ENCODE measurements around the gene MYH7B. TPM values are rescaled to one million over a fixed set of nuclear protein-coding genes. Genes with fewer than 3 reads are reported as not detected.

The MYH7B gene
- total RNA-seq, 1 donor from 2014 or later = 0.17 TPM

GRCh38 chr20:34945315-34946077 lies 10.2 kb upstream of the MYH7B start:
- DNase-seq = no peak

GRCh38 chr20:34946661-34947060 lies 9.0 kb upstream of the MYH7B start:
- no peak for DNase-seq

DNA sequence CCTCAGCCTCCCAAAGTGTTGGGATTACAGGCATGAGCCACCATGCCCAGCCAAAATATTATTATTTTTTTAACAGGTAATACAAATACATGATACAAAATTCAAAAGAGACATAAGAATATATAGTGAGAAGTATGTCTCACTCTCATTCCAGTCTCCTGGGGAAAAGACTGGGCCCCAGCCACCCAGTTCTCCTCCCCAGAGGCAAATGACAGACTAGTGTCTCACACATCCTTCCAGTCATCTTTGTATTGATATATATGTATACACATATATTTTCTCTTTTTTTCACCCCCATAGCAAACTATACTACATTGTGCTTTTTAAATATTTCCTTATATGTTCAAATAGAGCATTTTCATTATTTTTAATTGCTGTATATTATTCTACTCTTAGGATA lies 8.3 kb upstream of the MYH7B start:
- no peak for DNase-seq

DNA sequence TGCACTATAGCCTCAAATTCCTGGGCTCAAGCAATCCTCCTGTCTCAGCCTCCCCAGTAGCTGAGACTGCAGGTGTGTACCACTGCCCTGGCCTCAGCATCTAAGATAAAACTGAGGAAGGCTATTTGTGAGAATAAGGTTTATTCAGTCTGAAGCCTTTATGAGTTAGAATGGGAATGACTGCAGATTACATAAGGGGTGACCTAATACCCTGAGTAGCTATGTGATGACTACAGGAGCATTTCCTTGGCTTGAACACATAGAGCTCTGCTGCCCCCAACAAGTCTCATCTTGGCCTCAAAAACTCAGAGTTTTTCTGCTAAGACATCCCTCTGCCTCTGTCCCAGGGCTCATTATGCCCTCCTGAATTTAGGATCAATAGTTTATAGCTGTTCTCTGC lies 7.6 kb upstream of the MYH7B start:
- peak; percentile 37 for DNase-seq

DNA sequence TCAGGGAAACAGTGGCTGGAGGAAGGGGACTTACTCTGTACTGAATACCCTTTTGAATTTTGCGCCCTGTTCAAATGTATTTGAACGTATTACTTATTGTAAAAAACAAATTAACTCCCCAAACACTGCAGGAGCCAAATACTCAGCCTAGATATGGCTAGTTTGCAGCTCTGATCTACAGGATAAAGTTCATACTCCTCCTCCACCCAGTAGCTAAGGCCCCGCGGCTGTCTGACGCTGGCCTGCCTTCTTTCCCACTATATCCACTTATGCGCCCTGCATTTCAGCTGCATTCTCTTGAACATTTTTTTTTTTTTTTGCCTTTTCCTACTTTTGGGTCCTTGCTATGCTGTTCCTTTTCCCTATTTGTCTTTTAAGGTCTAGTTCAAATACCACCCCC lies 6.5 kb upstream of the MYH7B start:
- DNase-seq = no peak

GRCh38 chr20:34951252-34951651 lies 4.4 kb upstream of the MYH7B start:
- no peak for DNase-seq

DNA sequence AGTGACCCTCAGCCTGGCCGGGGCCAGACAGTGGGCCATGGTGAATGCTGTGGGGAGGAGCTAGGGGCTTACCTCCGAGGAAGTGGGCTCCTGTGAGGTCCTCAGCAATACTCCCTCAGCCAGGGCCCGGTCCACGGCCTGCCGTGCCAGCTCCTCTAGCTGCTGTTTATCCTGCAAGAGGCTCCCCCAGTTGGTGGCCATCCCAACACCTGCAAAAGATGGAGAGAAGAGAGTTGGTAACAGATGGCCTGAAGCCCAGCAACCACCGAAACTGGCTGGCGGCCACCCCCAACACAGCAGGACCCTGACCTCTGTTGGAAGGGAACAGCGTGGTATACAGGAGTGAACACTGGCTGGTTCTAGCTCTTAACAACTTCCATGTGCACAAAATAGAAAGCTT lies 4.0 kb upstream of the MYH7B start:
- DNase-seq = no peak

GRCh38 chr20:34952671-34953070 lies 3.0 kb upstream of the MYH7B start:
- DNase-seq = peak; percentile 15

- DNase-seq = no peak
Measured at GRCh38 chr20:34953960-34954359, 1.7 kb upstream of the MYH7B start.

DNA sequence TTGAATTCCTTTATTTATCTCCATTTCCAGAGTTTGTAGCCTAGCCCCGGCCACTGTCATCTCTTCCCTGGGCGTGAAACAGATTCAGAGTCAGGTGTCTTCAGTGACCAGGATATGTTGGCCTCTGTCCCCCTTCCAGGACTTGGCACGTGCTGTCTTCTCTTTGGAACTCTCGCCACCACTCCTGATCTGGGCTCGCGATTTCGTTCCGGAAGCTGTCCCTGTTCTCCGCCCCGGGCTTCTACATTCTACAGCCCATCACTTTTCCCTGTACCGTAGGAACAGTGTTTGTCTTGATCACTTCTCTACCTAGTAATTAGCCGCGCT lies 801 bp upstream of the MYH7B start:
- peak; percentile 53 for DNase-seq

DNA sequence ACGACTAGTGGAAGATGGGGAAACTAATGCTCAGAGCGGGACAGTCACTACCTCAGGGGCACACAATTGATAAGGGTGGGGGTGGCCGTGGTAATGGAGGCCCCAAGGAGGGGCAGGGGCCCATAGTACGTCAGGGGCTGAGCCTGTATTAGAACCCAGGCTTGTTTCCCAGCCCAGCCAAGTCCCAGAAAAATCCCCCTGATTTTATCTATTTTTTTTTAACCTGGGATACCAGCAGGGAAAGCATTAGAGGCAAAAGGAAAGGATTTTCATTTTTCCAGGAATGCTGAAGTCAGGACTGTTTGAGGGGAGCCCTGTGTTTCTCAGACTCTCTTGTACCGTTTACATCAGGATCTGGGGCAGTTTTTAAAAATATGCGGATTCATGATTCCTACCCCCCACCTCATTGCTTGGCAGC lies 382 bp downstream of the MYH7B start:
- no peak for DNase-seq

DNA sequence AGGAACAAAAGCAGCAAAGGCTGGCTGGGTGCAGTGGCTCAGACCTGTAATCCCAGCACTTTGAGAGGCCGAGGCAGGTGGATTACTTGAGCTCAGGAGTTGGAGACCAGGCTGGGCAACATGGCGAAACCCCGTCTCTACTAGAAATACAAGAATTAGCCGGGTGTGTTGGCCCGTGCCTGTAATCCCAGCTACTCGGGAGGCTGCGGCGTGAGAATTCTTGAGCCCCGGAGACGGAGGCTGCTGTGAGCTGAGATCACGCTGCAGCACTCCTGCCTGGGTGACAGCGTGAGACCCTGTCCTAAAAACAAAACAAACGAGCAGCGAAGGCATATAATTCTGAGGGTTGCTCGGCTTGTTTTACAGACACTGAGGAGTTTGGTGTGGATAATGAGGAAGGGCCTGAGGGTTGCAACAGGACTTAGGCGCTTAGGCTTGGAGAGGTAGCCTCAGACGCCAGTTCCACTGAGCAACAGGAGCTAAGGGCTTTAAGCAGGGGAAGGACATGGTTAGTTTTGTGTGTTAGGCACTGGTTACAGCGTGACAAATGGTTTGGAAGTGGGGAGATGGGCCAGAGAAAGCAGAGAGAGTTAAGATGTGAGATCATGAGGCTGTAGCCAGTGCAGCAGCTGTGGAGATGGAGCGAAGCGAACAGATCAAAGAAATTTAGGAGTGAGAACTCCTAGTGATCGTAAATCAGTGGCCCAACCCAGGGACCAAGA lies 1.2 kb downstream of the MYH7B start:
- no peak for DNase-seq

DNA sequence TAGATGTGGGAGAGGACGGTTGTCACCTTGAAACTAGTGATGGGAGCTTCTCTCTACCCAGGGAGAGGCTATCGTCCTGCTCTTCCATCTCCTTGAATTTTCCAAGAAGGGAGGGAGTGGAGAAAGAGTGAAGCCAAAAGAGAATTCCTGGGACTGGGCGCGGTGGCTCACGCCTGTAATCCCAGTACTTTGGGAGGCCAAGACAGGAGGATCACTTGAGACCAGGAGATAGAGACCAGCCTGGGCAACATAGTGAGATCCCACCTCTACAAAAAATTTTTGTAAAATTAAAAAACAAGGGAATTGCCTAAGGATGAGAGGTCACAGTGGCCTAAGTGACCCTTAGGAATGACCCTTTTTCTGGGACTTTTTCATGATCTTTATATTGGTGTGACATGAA lies 8.8 kb downstream of the MYH7B start:
- no peak for DNase-seq

DNA sequence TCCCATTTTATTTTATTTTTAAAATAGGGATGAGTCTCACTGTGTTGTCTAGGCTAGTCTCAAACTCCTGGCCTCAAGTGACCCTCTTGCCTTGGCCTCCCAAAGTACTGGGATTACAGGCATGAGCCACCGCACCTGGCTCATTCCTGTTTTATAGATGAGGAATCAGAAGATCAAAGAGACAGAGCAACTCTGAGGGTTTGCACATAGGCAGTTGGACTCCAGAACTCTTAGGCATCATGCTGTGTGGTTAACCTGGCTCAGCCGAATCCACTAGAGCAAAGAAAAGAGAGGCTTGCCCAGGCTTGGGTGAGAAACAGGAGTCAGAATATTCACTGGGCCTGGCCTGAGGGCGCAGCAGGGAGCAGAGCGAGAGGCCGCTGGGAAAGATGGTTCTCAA lies 9.4 kb downstream of the MYH7B start:
- no peak for DNase-seq

GRCh38 chr20:34967421-34967820 lies 11.8 kb downstream of the MYH7B start:
- no peak for DNase-seq

- DNase-seq = no peak
Measured at GRCh38 chr20:34968042-34968775, 12.5 kb downstream of the MYH7B start.

- DNase-seq = no peak
Measured at GRCh38 chr20:34970193-34970840, 14.6 kb downstream of the MYH7B start.

- no peak for DNase-seq
Measured at GRCh38 chr20:34970846-34971560, 15.3 kb downstream of the MYH7B start.

DNA sequence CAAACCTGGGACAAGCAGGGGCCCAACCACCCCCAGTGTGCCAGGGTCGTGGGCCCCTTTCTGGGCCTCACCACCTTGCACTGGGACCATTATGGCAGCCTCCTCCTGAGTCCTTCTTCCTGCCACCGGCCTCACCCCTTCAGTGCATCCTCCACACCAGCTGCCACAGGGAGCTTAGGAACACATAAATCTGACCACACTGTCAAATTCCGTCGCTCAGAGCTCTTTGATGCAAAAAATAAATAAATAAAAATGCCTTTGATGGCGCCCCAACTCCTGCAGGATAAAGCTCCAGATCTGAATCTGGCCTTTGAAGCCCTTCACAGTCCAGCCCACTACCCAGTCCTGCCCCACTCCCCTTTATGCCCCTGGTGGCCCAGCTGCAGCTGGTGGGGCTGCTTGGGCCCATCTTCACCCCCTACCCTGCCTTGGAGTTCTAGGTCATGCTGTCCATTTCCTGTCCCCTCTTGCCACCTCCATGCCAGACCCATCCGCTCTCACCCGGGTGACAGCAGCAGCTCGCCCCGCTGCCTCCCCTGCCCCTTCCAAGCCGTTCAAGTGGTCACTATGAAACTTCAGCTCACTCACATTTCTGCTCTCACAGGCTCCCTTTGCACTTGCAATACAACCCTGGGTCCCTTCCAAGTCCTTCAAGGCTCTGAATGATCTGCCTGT lies 16.0 kb downstream of the MYH7B start:
- no peak for DNase-seq

- no peak for DNase-seq
Measured at GRCh38 chr20:34974246-34974645, 18.6 kb downstream of the MYH7B start.

DNA sequence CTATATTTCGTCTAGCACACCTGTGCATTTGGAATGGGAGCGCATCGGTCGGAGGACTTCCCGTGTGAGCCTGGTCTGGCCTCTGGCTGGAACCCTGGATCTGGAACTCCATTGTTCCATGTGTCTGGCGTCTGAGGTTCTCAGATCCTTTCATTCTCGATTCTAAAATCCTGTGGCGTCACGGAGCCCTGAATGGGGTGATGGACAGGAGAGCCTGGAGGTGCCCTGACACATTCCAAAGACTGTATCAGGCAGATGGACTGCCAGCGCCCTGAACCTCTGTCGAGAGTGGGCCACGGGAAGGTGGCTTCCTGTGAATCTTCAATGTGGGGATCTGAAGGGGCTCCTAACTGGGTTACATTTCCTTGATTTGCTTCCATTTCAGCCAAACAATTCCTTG lies 20.6 kb downstream of the MYH7B start:
- DNase-seq = no peak

All from dermis blood vessel endothelial cell (primary cell).